Coronary artery (tissue), 2 donors: ENCODE results near the gene CDKL2.

Experiments used
- DNase-seq: peaks from one replicate; pipeline ENCODE4 v3.0.0-alpha.2; 2017; ENCODE audit warnings: low spot score
- H3K27ac ChIP-seq, 2 donors: fragments of 200-600 bp; sonication (generic); one replicate each; pipeline ENCODE4 v1.5.1; 2016 to 2019
- H3K4me3 ChIP-seq: fragments of 200-600 bp; sonication (generic); 2 replicates; pipeline ENCODE4 v1.5.1; 2016; ENCODE audit warnings: mild to moderate bottlenecking, moderate library complexity
- TF ChIP-seq, protein P1 (sequence below): fragments of 200-600 bp; sonication (generic); IDR thresholded peaks from one replicate; pipeline ENCODE4 v1.5.1; 2019; ENCODE audit warnings: antibody characterized with exemption

The CDKL2 gene

DNA sequence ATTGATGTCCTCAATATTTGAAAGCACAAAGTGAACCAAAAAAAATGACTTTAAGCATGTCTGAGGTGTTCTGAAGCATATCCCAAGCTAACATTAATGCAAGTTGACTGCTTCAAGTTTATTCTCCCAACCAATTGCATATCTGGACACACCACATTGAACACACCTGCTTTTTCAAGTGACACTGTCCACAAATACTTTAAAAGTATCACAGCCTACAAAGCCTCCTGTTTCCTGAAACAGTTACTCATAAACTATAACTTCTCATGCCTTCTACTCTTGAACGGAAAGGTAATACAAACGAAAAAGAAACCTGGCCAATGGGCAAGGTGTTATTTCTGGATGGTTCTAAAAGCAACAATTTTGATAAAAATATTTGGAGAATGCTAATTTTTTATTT, 1.1 kb downstream of the CDKL2 start:
- TF ChIP-seq, protein P1, sequence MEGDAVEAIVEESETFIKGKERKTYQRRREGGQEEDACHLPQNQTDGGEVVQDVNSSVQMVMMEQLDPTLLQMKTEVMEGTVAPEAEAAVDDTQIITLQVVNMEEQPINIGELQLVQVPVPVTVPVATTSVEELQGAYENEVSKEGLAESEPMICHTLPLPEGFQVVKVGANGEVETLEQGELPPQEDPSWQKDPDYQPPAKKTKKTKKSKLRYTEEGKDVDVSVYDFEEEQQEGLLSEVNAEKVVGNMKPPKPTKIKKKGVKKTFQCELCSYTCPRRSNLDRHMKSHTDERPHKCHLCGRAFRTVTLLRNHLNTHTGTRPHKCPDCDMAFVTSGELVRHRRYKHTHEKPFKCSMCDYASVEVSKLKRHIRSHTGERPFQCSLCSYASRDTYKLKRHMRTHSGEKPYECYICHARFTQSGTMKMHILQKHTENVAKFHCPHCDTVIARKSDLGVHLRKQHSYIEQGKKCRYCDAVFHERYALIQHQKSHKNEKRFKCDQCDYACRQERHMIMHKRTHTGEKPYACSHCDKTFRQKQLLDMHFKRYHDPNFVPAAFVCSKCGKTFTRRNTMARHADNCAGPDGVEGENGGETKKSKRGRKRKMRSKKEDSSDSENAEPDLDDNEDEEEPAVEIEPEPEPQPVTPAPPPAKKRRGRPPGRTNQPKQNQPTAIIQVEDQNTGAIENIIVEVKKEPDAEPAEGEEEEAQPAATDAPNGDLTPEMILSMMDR: no peak
- Histone ChIP-seq H3K27ac (no peak overlapping the region), H3K4me3 (no peak overlapping the region)
- no peak for DNase-seq

DNA sequence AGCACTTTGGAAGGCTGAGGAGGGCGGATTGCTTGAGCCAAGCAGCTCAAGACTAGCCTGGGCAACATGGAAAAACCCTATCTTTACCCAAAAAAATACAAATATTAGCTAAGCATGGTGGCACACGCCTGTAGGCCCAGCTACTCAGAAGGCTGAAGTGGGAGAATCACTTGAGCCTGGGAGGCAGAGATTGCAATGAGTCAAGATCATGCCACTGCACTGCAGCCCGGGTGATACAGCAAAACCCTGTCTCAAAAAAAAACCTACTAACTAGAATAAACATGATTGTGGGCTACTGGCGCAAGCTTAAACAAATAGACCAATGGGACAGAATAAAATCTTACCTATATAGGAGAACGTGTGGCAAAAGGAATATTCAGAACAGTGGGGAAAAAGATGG, 7.3 kb downstream of the CDKL2 start:
- TF ChIP-seq, protein P1: no peak
- Histone ChIP-seq H3K4me3 (no peak overlapping the region), H3K27ac (no peak overlapping the region)
- DNase-seq: no peak

DNA sequence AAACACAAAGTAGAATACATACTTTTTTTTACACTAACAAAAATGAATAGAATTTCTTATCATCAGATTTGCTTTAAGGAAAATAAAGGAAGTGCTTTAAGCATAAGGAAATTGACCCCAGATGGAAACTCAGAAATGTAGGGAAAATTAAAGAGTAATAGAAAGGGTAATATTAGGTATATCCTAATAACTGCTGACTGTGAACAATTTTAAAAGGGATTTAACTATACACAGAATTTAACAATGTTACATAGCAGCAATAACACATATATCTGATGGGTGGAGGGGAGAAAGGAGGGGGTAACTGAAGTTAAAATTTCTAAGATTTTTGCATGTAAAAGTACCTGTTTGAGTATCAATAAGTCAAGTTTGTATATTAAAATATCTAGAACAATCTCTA, 8.6 kb downstream of the CDKL2 start:
- Histone ChIP-seq H3K27ac (no peak overlapping the region), H3K4me3 (no peak overlapping the region)
- TF ChIP-seq, protein P1: no peak
- DNase-seq: no peak

DNA sequence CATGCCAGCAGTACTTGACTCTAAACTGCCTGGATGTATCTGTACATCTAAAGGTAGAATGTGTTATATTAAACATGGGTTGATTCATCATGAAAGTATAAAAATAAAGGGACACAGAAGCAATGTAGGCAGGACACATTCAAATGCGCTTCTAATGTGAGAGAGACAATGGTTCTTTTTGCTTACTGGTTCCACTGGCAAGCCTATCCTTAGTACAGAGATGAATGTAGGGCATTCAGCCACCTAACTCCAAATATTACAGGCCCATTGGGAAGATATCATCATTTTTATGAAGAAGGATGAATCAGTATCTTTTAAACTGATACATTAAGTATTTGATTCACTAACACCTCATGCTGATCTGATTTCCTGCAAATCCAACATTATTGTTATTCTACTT, 18.0 kb downstream of the CDKL2 start:
- H3K4me3 ChIP-seq: no peak overlapping the region
- DNase-seq: no peak
- TF ChIP-seq, protein P1: no peak
- no peak overlapping the region for H3K27ac ChIP-seq

DNA sequence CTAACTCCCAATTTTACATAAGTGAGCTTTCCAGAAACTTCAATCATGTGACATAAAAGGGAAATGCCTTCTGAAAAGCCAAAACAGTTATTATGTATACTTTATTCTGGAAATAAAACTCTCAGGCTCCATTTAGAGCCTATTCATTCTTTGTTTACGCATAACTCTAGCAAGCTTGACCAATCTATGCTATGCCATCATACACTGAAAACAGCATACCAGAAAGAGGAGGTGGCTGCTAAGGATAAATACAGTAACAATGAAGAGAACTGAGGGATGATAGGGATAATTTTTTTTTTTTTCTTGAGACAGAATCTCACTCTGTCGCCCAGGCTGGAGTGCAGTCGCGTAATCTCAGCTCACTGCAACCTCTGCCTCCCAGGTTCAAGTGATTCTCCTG, 24.4 kb downstream of the CDKL2 start:
- H3K4me3 ChIP-seq: no peak overlapping the region
- DNase-seq: no peak
- no peak overlapping the region for H3K27ac ChIP-seq
- TF ChIP-seq, protein P1: no peak

DNA sequence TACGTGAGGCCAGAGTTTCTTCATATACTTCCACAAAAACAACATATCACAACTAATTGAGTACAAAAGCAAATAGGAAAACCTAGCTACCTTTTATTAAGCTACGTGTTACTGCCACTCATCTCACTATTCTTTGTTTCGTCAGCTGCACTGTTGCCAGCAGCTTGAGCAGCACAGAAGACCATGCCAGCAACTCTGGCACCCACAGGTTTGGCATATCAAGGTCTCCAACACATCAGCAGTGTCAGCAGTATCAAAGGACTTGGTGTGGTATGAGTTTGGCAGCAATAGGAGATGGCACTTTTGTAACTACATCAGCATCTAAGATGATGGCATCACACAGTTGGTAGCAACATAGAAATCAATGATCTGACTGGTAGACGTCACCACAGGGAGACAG, 30.7 kb downstream of the CDKL2 start:
- DNase-seq: no peak
- Histone ChIP-seq H3K4me3 (no peak overlapping the region), H3K27ac (no peak overlapping the region)
- TF ChIP-seq, protein P1: no peak

GRCh38 chr4:75598390-75598789, 31.9 kb downstream of the CDKL2 start:
- TF ChIP-seq, protein P1: no peak
- DNase-seq: no peak
- no peak overlapping the region for H3K27ac ChIP-seq
- no peak overlapping the region for H3K4me3 ChIP-seq
